ENCODE results near the gene MPP3. TPM values are rescaled to one million over a fixed set of nuclear protein-coding genes. Genes with fewer than 3 reads are reported as not detected.

Gene MPP3
- total RNA-seq, 6 experiments from 2014 or later = 5.5 to 6.9 (median 5.9) TPM

DNA sequence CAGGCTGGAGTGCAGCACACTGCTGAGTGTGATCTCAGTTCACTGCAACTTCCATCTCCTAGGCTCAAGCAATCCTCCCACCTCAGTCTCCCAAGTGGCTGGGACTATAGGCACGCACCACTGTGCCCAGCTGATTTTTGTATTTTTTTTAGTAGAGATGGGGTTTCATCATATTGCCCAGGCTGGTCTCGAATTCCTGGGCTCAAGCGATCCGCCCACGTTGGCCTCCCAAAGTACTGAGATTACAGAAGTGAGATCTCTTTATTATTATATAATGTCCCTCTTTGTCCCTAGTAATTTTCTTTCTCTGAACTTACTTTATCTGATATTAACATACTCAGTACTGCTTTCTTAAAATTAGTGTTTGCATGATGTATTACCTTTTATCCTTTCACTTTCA, 44.4 kb downstream of the MPP3 start:
- Mint-ChIP-seq H3K4me3 (no peak overlapping the region), H3K27ac (no peak overlapping the region), H3K36me3 (ENCODE audit: low read depth) (peaks cover 4% of the 10 kb centered on the region; the same call in 1 of the 2 replicates), H3K9me3 (no peaks in the 10 kb centered on the region; the same call in 1 of the 2 replicates), H3K27me3 (ENCODE audit: insufficient read depth) (peaks cover 13% of the 10 kb centered on the region), H3K4me1 (ENCODE audit: low read depth) (peaks cover 28% of the 10 kb centered on the region)
- TF ChIP-seq, protein P1, sequence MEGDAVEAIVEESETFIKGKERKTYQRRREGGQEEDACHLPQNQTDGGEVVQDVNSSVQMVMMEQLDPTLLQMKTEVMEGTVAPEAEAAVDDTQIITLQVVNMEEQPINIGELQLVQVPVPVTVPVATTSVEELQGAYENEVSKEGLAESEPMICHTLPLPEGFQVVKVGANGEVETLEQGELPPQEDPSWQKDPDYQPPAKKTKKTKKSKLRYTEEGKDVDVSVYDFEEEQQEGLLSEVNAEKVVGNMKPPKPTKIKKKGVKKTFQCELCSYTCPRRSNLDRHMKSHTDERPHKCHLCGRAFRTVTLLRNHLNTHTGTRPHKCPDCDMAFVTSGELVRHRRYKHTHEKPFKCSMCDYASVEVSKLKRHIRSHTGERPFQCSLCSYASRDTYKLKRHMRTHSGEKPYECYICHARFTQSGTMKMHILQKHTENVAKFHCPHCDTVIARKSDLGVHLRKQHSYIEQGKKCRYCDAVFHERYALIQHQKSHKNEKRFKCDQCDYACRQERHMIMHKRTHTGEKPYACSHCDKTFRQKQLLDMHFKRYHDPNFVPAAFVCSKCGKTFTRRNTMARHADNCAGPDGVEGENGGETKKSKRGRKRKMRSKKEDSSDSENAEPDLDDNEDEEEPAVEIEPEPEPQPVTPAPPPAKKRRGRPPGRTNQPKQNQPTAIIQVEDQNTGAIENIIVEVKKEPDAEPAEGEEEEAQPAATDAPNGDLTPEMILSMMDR (IDR thresholded peaks at IDR 0.05) = no peak
- DNase-seq = no peak

DNA sequence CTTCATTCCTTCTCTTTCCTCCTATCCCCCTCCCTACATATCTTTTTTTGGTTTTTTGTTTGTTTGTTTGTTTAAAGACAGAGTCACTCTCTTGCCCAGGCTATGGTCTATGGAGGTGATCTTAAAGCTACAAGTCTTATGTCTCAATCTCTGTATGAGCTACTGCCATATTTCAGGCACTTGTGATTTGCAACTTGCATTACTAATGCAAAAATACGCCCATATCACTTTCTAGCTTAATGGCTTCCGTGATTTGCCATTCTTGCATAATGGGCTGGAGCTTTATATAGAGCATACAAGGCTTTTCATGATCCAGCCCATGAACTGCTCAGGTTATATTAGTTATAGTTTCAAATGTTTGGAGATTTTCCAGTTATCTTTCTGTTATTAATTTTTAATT, 45.2 kb downstream of the MPP3 start:
- Mint-ChIP-seq H3K4me1 (ENCODE audit: low read depth) (peaks cover 36% of the 10 kb centered on the region), H3K27me3 (ENCODE audit: insufficient read depth) (peaks cover 11% of the 10 kb centered on the region; the same call in 1 of the 2 replicates), H3K27ac (no peak overlapping the region), H3K4me3 (no peak overlapping the region), H3K36me3 (ENCODE audit: low read depth) (peaks cover 4% of the 10 kb centered on the region; the same call in 1 of the 2 replicates), H3K9me3 (no peaks in the 10 kb centered on the region; the same call in 1 of the 2 replicates)
- DNase-seq = no peak
- TF ChIP-seq, protein P1 (IDR thresholded peaks at IDR 0.05) = 0 out of 2 replicates have a peak, but pooled peaks have one; percentile 0

- peaks cover 4% of the 10 kb centered on the region; the same call in 1 of the 2 replicates for H3K36me3 Mint-ChIP-seq (ENCODE audit: low read depth)
- peaks cover 25% of the 10 kb centered on the region; the same call in 1 of the 2 replicates for H3K27me3 Mint-ChIP-seq (ENCODE audit: insufficient read depth)
- H3K27ac Mint-ChIP-seq = peak overlapping the region; percentile 79
- H3K4me3 Mint-ChIP-seq = peak overlapping the region; percentile 66
- TF ChIP-seq, protein P1 (IDR thresholded peaks at IDR 0.05) = no peak
- H3K4me1 Mint-ChIP-seq (ENCODE audit: low read depth) = peaks cover 32% of the 10 kb centered on the region
- peak; percentile 92 for DNase-seq
- no peaks in the 10 kb centered on the region for H3K9me3 Mint-ChIP-seq
These were observed 48.3 kb downstream of the MPP3 start for GRCh38 chr17:43784628-43785101.

DNA sequence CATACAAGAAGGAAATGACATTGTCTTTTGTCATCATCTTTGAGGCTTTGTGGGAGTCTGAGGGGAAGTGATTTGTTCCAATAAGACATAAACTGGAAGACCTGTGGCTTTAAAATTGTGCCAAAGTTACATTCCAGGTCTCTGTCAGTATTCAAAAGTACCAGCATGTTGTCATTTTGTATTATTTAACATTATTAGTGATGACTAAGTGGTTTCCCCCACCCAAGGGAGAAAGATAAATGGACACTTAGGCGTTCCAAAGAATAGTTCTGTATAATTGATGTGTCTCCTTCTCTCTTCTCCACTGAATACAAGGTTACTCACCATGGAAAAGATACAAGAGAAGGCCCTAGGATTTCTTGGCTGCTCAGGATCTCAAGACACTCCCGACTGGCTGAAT, 48.9 kb downstream of the MPP3 start:
- H3K9me3 Mint-ChIP-seq = no peaks in the 10 kb centered on the region
- H3K4me3 Mint-ChIP-seq = peak overlapping the region; percentile 66
- peaks cover 4% of the 10 kb centered on the region; the same call in 1 of the 2 replicates for H3K36me3 Mint-ChIP-seq (ENCODE audit: low read depth)
- peaks cover 32% of the 10 kb centered on the region for H3K4me1 Mint-ChIP-seq (ENCODE audit: low read depth)
- TF ChIP-seq, protein P1 (IDR thresholded peaks at IDR 0.05) = no peak
- H3K27ac Mint-ChIP-seq = peak overlapping the region; percentile 79
- peaks cover 31% of the 10 kb centered on the region for H3K27me3 Mint-ChIP-seq (ENCODE audit: insufficient read depth)
- peak; percentile 60 for DNase-seq

DNA sequence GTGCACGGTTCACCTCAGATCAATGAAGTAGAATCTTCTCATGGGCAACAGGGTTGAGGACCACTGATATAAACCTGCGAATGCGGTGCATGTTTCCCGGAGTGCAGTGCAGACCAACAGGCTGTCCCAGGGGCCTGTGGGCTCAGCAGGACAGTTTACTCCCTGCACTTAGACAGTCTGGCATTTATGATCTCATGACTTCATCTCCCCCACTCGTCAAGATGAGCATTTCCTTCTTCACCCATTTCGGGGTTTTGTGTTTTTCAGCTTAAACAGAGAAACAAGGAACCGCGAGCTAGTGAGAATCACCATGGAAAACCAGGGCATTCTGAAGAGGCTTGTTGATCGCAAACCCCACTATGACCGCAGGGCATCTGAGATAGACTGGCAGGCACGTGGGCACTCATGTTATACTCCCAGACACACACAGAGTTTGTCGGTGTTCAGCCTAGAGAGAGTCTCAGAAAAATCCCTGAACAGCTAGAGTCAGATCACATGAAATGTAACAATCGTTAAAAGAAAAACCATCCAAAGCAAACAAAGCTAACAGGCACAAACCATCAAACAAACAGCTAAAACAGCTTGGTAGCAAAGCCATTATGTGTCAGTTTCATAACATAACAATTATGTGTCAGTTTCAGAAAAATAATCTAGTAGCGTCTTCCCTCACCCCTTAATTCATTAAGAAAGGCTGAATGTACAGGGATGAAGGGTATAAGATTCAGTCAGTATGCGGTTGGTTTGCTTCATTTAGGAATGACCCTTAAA, 49.8 kb downstream of the MPP3 start:
- no peak for DNase-seq
- Mint-ChIP-seq H3K36me3 (ENCODE audit: low read depth) (peaks cover 4% of the 10 kb centered on the region; the same call in 1 of the 2 replicates), H3K27me3 (ENCODE audit: insufficient read depth) (peaks cover 33% of the 10 kb centered on the region), H3K9me3 (no peaks in the 10 kb centered on the region), H3K4me1 (ENCODE audit: low read depth) (peaks cover 32% of the 10 kb centered on the region), H3K27ac (peak overlapping the region; percentile 79; the same call in 1 of the 2 replicates), H3K4me3 (no peak overlapping the region; the same call in 1 of the 2 replicates)
- TF ChIP-seq, protein P1 (IDR thresholded peaks at IDR 0.05) = no peak

Measured in HFFc6 (cell line).